Panc1 (cell line): Measurements from ENCODE around the gene ZMIZ2. TPM values are rescaled to one million over a fixed set of nuclear protein-coding genes. Genes with fewer than 3 reads are reported as not detected.
"Not testable (repeated sequence)": the region's sequence is repeated elsewhere in the genome, so short reads cannot be mapped to it uniquely, and the experiment has no call there.

Experiments
- ATAC-seq: fragments of 200-7000 bp; cut with Tn5 transposase; 2 replicates; pipeline ENCODE4 v1.9.1; 2020; ENCODE audit warnings: mild to moderate bottlenecking, moderate library complexity
- BruUV-seq: library from RNA; stranded (reverse); fragments of 400-500 nt; replicated peaks from 2 replicates; lab custom pipeline; 2021; lab: Mats Ljungman, UMichigan
- CTCF ChIA-PET: fragments of 300-600 bp; sonication (Branson Sonifier 250); formaldehyde crosslinking; loops from one replicate; lab custom pipeline; 2022; ENCODE audit warnings: antibody characterized with exemption; lab: Charles Lee
- POLR2A ChIA-PET: fragments of 300-600 bp; sonication (Branson Sonifier 250); formaldehyde crosslinking; loops from one replicate; lab custom pipeline; 2022; ENCODE audit warnings: antibody characterized with exemption; lab: Charles Lee
- DNase-seq: peaks from one replicate; pipeline ENCODE4 v3.0.0-alpha.2; 2010; ENCODE audit warnings: low read depth, low spot score
- H3K27ac ChIP-seq: 2 replicates; pipeline ENCODE4 v1.5.1; 2011; ENCODE audit warnings: mild to moderate bottlenecking, low read length, inconsistent platforms
- H3K27me3 ChIP-seq: fragments of 200-500 bp; sonication (Bioruptor generic); 2 replicates; pipeline ENCODE4 v1.6.0; 2014; ENCODE audit warnings: low read length, inconsistent platforms; ENCODE audit not compliant: control insufficient read depth, insufficient read depth
- H3K36me3 ChIP-seq: fragments of 200-500 bp; sonication (Bioruptor generic); 2 replicates; pipeline ENCODE4 v1.5.1; 2014; ENCODE audit warnings: inconsistent platforms, mild to moderate bottlenecking, low read length, moderate library complexity; ENCODE audit not compliant: control insufficient read depth, insufficient read depth
- H3K4me1 ChIP-seq: 2 replicates; pipeline ENCODE4 v1.5.1; 2011; ENCODE audit warnings: inconsistent platforms, mild to moderate bottlenecking, low read length, moderate library complexity; ENCODE audit not compliant: control insufficient read depth, insufficient read depth
- H3K4me3 ChIP-seq, 2 experiments: 2 replicates each; pipeline ENCODE4 v1.5.1; 2011 to 2012; ENCODE audit warnings: low read depth in 2 of 2, low read length in 2 of 2, mild to moderate bottlenecking in 2 of 2, inconsistent platforms in 1 of 2, moderate library complexity in 1 of 2
- H3K9me3 ChIP-seq: fragments of 200-500 bp; sonication (Bioruptor generic); 2 replicates; pipeline ENCODE4 v1.5.1; 2014; ENCODE audit warnings: low read depth, mild to moderate bottlenecking, inconsistent platforms, low read length, moderate library complexity; ENCODE audit not compliant: control insufficient read depth, insufficient read depth
- POLR2AphosphoS5 ChIP-seq: IDR thresholded peaks from 2 replicates; pipeline ENCODE4 v1.6.1; 2012; ENCODE audit warnings: mild to moderate bottlenecking, low read depth, low read length, moderate library complexity
- SIN3A ChIP-seq: IDR thresholded peaks from 2 replicates; pipeline ENCODE4 v1.6.1; 2012; ENCODE audit warnings: low read depth, mild to moderate bottlenecking, low read length, moderate library complexity, borderline replicate concordance; ENCODE audit not compliant: insufficient read depth
- TCF7L2 ChIP-seq: IDR thresholded peaks from 2 replicates; pipeline ENCODE4 v1.6.1; 2011; ENCODE audit warnings: mild to moderate bottlenecking, low read depth, low read length, inconsistent platforms
- in situ Hi-C: cut with HindIII; loops from 2 replicates; pipeline ENCODE4 v1.10.0; 2016; ENCODE audit warnings: low sequenced_read_pairs, low pct_unique_long_range_greater_than_20kb
- intact Hi-C: fragments of 100-400 bp; cut with micrococcal nuclease; formaldehyde crosslinking; loops from one replicate; pipeline ENCODE4 v1.10.0; 2022; ENCODE audit not compliant: unreplicated experiment
- total RNA-seq: library from RNA; stranded (reverse); gene quantifications from one replicate; pipeline ENCODE4 v1.2.1, GENCODE V29; 2021; ENCODE audit not compliant: unreplicated experiment
- TF ChIP-seq, protein P1 (sequence below): fragments of 450-650 bp; IDR thresholded peaks from 2 replicates; pipeline ENCODE4 v1.5.1; 2017; ENCODE audit warnings: mild to moderate bottlenecking
- TF ChIP-seq, protein P2 (sequence below), 2 experiments: IDR thresholded peaks; 2 replicates each; pipeline ENCODE4 v1.6.1; 2011 to 2012; ENCODE audit warnings: low read depth in 2 of 2, control low read depth in 1 of 2, low read length in 1 of 2, mild to moderate bottlenecking in 1 of 2, moderate library complexity in 1 of 2; ENCODE audit not compliant: insufficient read depth in 1 of 2

The ZMIZ2 gene
- total RNA-seq, 1 experiment from 2014 or later: 137 TPM

DNA sequence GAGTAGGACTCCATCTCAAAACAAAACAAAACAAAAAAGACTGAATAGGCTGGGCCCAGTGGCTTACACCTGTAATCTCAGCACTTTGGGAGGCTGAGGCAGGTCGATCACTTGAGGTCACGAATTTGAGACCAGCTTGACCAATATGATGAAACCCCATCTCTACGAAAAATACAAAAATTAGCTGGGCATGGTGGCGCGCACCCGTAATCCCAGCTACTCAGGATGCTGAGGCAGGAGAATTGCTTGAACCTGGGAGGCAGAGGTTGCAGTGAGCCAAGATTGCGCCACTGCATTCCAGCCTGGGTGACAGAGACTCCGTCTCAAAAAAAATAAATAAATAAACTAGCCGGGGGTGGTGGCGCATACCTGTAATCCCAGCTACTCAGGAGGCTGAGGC is 45.3 kb upstream of the ZMIZ2 start:
- H3K27ac ChIP-seq, H3K9me3 ChIP-seq, in situ Hi-C loops, POLR2A ChIA-PET, H3K4me1 ChIP-seq, H3K4me3 ChIP-seq, H3K27me3 ChIP-seq, H3K36me3 ChIP-seq, ATAC-seq, BruUV-seq, DNase-seq, intact Hi-C loops, CTCF ChIA-PET: not testable (repeated sequence)

DNA sequence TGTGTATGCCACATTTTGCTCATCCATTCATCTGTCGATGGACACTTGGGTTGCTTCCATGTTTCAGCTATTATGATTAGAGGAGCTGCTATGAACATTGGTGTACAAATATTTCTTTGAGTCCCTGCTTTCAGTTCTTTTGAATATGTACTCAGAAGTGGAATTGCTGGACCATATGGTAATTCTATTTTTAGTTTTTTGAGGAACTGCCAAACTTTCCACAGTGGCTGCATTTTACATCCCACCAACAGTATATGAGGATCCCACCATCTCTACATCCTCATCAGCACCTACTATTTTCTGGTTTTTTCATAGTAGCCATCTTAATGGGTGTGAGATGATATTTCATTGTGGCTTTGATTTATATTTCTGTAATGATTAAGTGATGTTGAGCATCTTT is 44.7 kb upstream of the ZMIZ2 start:
- Histone ChIP-seq H3K4me3 (no peak overlapping the region), H3K27ac (no peak overlapping the region), H3K9me3 (no peaks in the 10 kb centered on the region), H3K36me3 (peaks cover 3% of the 10 kb centered on the region; the same call in 1 of the 2 replicates), H3K4me1 (no peaks in the 10 kb centered on the region), H3K27me3 (no peaks in the 10 kb centered on the region)
- ATAC-seq (no peak), DNase-seq (no peak)
- intact Hi-C loops (no loop called here), in situ Hi-C loops (no loop called here)
- BruUV-seq: TSS peak; percentile 38
- ChIA-PET POLR2A (no interaction called here), CTCF (no interaction called here)
- TF ChIP-seq, protein P1, sequence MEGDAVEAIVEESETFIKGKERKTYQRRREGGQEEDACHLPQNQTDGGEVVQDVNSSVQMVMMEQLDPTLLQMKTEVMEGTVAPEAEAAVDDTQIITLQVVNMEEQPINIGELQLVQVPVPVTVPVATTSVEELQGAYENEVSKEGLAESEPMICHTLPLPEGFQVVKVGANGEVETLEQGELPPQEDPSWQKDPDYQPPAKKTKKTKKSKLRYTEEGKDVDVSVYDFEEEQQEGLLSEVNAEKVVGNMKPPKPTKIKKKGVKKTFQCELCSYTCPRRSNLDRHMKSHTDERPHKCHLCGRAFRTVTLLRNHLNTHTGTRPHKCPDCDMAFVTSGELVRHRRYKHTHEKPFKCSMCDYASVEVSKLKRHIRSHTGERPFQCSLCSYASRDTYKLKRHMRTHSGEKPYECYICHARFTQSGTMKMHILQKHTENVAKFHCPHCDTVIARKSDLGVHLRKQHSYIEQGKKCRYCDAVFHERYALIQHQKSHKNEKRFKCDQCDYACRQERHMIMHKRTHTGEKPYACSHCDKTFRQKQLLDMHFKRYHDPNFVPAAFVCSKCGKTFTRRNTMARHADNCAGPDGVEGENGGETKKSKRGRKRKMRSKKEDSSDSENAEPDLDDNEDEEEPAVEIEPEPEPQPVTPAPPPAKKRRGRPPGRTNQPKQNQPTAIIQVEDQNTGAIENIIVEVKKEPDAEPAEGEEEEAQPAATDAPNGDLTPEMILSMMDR: no peak
- TF ChIP-seq SIN3A (no peak), TCF7L2 (no peak), POLR2AphosphoS5 (no peak)
- TF ChIP-seq, protein P2, sequence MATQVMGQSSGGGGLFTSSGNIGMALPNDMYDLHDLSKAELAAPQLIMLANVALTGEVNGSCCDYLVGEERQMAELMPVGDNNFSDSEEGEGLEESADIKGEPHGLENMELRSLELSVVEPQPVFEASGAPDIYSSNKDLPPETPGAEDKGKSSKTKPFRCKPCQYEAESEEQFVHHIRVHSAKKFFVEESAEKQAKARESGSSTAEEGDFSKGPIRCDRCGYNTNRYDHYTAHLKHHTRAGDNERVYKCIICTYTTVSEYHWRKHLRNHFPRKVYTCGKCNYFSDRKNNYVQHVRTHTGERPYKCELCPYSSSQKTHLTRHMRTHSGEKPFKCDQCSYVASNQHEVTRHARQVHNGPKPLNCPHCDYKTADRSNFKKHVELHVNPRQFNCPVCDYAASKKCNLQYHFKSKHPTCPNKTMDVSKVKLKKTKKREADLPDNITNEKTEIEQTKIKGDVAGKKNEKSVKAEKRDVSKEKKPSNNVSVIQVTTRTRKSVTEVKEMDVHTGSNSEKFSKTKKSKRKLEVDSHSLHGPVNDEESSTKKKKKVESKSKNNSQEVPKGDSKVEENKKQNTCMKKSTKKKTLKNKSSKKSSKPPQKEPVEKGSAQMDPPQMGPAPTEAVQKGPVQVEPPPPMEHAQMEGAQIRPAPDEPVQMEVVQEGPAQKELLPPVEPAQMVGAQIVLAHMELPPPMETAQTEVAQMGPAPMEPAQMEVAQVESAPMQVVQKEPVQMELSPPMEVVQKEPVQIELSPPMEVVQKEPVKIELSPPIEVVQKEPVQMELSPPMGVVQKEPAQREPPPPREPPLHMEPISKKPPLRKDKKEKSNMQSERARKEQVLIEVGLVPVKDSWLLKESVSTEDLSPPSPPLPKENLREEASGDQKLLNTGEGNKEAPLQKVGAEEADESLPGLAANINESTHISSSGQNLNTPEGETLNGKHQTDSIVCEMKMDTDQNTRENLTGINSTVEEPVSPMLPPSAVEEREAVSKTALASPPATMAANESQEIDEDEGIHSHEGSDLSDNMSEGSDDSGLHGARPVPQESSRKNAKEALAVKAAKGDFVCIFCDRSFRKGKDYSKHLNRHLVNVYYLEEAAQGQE (IDR thresholded peaks at IDR 0.05; ENCODE audit: insufficient read depth in 1 of 2, low read depth in 2 of 2, low read length in 1 of 2): no peak

DNA sequence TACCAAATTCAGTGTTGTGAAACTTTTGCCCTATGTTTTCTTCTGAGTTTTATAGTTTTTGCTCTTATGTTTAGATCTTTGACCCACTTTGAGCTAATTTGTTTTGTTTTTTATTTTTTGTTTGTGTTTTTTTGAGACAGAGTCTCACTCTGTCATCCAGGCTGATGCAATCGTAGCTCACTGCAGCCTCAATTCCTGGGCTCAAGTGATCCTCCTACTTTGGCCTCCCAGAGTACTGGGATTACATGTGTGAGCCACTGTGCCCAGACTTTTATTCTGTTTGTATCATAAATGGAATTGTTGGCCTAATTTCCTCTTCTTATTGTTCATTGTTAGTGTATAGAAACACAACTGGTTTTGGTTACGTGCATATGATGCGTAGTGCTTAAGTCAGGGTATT is 43.2 kb upstream of the ZMIZ2 start:
- Histone ChIP-seq H3K27me3 (no peaks in the 10 kb centered on the region), H3K36me3 (peaks cover 3% of the 10 kb centered on the region; the same call in 1 of the 2 replicates), H3K9me3 (no peaks in the 10 kb centered on the region), H3K4me1 (peaks cover 8% of the 10 kb centered on the region), H3K27ac (no peak overlapping the region; the same call in 1 of the 2 replicates), H3K4me3 (no peak overlapping the region)
- no peak for ATAC-seq
- no TSS peak for BruUV-seq
- CTCF ChIA-PET: no interaction called here
- intact Hi-C loops (no loop called here), in situ Hi-C loops (no loop called here)
- TF ChIP-seq SIN3A (no peak), POLR2AphosphoS5 (no peak)
- TF ChIP-seq, protein P2 (IDR thresholded peaks at IDR 0.05; ENCODE audit: insufficient read depth in 1 of 2, low read depth in 2 of 2, low read length in 1 of 2): no peak
- DNase-seq: no peak
- POLR2A ChIA-PET: interaction anchor here (0.7 kb wide), 1 partner anchor 110 kb away, joined by 7 read pairs; no protein-coding TSS in a partner anchor
